PC-3 (cell line): Measurements from ENCODE around the gene ZFPL1. TPM values are rescaled to one million over a fixed set of nuclear protein-coding genes. Genes with fewer than 3 reads are reported as not detected.

Experiments
- ATAC-seq: fragments of 200-7000 bp; cut with Tn5 transposase; 2 replicates; pipeline ENCODE4 v1.9.1; 2020; ENCODE audit warnings: mild to moderate bottlenecking, moderate library complexity
- BruUV-seq: library from RNA; stranded (reverse); fragments of 400-500 nt; replicated peaks from 2 replicates; lab custom pipeline; 2021; lab: Mats Ljungman, UMichigan
- CTCF ChIA-PET: fragments of 300-600 bp; sonication (Branson Sonifier 250); formaldehyde crosslinking; loops from one replicate; lab custom pipeline; 2022; ENCODE audit warnings: antibody characterized with exemption; lab: Charles Lee
- POLR2A ChIA-PET: fragments of 300-600 bp; sonication (Branson Sonifier 250); formaldehyde crosslinking; loops from one replicate; lab custom pipeline; 2022; ENCODE audit warnings: antibody characterized with exemption; ENCODE audit not compliant: unreplicated experiment; lab: Charles Lee
- DNase-seq: peaks from one replicate; pipeline ENCODE4 v3.0.0-alpha.2; 2015
- H2AFZ ChIP-seq: fragments of 300-600 bp; sonication (generic); 2 replicates; pipeline ENCODE4 v1.6.0; 2016; ENCODE audit warnings: antibody characterized with exemption, low read length
- H3F3A ChIP-seq: fragments of 300-600 bp; sonication (generic); one replicate; pipeline ENCODE4 v1.6.0; 2017; ENCODE audit warnings: antibody characterized with exemption, low read length, control low read depth, mild to moderate bottlenecking; ENCODE audit not compliant: unreplicated experiment
- H3K27ac ChIP-seq: fragments of 300-600 bp; sonication (generic); 2 replicates; pipeline ENCODE4 v1.5.1; 2016; ENCODE audit warnings: mild to moderate bottlenecking, low read length
- H3K27me3 ChIP-seq: fragments of 300-600 bp; sonication (generic); 2 replicates; pipeline ENCODE4 v1.6.1; 2016; ENCODE audit warnings: low read length, mixed read lengths
- H3K36me3 ChIP-seq: fragments of 300-600 bp; sonication (generic); 2 replicates; pipeline ENCODE4 v1.6.1; 2016; ENCODE audit warnings: low read depth, mixed run types, low read length, mixed read lengths
- H3K4me1 ChIP-seq: fragments of 300-600 bp; sonication (generic); 2 replicates; pipeline ENCODE4 v1.5.1; 2016; ENCODE audit warnings: low read length; ENCODE audit not compliant: insufficient read depth
- H3K4me2 ChIP-seq: fragments of 300-600 bp; sonication (generic); 2 replicates; pipeline ENCODE4 v1.6.0; 2016; ENCODE audit warnings: low read length
- H3K4me3 ChIP-seq: fragments of 300-600 bp; sonication (generic); 2 replicates; pipeline ENCODE4 v1.5.1; 2016; ENCODE audit warnings: mild to moderate bottlenecking, low read length, mixed read lengths
- H3K79me2 ChIP-seq: fragments of 300-600 bp; sonication (generic); 2 replicates; pipeline ENCODE4 v1.6.1; 2017; ENCODE audit warnings: low read length, mixed read lengths
- H3K9ac ChIP-seq: fragments of 300-600 bp; sonication (generic); 2 replicates; pipeline ENCODE4 v1.6.0; 2016; ENCODE audit warnings: mild to moderate bottlenecking, low read length
- H3K9me2 ChIP-seq: fragments of 300-600 bp; sonication (generic); replicated peaks from 2 replicates; pipeline ENCODE4 v1.6.1; 2016; ENCODE audit warnings: mixed run types, low read length, mixed read lengths
- H3K9me3 ChIP-seq: fragments of 300-600 bp; sonication (generic); 2 replicates; pipeline ENCODE4 v1.6.1; 2016; ENCODE audit warnings: low read length, mixed read lengths
- H4K20me1 ChIP-seq: fragments of 300-600 bp; sonication (generic); 2 replicates; pipeline ENCODE4 v1.6.1; 2016; ENCODE audit warnings: low read length, mixed read lengths
- EZH2 ChIP-seq: fragments of 300-600 bp; sonication (generic); IDR thresholded peaks from one replicate; pipeline ENCODE4 v1.6.1; 2017; ENCODE audit warnings: antibody characterized with exemption, mild to moderate bottlenecking, low read length; ENCODE audit not compliant: unreplicated experiment
- EZH2phosphoT487 ChIP-seq: fragments of 300-600 bp; sonication (generic); IDR thresholded peaks from 2 replicates; pipeline ENCODE4 v1.6.1; 2018; ENCODE audit warnings: mild to moderate bottlenecking, antibody characterized with exemption, low read length, borderline replicate concordance
- intact Hi-C: fragments of 100-400 bp; cut with micrococcal nuclease; formaldehyde crosslinking; loops from 2 replicates; pipeline ENCODE4 v1.9.0; 2023
- total RNA-seq: library from RNA; depleted of rRNA; stranded (reverse); fragments of >200 nt; gene quantifications from 2 replicates; pipeline ENCODE4 v1.2.3, GENCODE V29; 2014
- TF ChIP-seq, protein P1 (sequence below): fragments of 300-600 bp; sonication (generic); conservative IDR thresholded peaks from 2 replicates; pipeline ENCODE4 v1.5.1; 2017; ENCODE audit warnings: antibody characterized with exemption, low read depth, mild to moderate bottlenecking, low read length

ZFPL1 gene
- total RNA-seq, 1 experiment from 2014 or later: 103 TPM

DNA sequence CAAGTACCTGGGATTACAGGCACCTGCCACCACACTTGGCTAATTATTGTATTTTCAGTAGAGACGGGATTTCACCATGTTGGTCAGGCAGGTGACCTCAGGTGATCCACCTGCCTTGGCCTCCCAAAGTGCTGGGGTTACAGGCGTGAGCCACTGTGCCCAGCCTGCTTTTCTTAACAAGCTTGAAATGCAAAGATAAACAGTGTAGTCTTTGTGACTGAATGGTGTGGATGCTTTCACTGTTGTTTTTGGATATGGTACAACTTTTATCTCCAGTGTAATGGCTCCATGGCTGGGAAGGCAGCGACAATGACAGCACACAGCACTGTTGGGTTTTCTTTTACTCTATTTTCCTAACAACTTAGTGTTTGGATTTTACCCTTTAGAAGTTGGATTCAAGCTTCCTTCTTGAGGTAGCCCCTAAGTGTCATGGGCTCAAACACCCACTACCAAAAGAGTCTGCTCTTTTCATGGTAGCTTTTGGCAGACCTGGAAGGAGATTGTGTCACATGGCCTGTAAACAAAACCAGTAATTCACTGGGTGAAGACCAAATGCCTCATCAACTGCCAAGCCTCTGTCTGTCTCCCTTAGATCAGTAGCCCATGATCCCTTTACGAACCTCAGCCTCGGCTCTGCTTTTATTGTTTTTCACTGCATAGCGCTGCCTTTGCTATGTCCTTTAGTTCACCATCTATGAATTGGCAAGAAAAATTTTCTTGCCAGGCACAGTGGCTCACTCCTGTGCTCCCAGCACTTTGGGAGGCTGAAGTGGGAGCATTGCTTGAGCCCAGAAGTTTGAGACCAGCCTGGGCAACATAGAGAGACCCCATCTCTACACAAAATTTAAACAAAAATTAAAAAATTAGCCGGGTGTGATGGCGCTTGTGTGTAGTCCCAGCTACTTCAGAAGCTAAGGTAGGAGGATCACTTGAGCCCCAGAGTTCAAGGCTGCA is 18.4 kb downstream of the ZFPL1 start:
- Histone ChIP-seq H3F3A (no peaks in the 10 kb centered on the region), H2AFZ (no peak overlapping the region), H3K9me2 (no peaks in the 10 kb centered on the region), H3K36me3 (no peaks in the 10 kb centered on the region; the same call in 1 of the 2 replicates), H3K27me3 (no peaks in the 10 kb centered on the region), H3K4me3 (no peak overlapping the region), H3K27ac (no peak overlapping the region), H3K4me1 (0 out of 2 replicates have a peak, but pooled peaks cover 1% of the 10 kb centered on the region), H4K20me1 (no peaks in the 10 kb centered on the region), H3K4me2 (no peak overlapping the region), H3K79me2 (peaks cover 58% of the 10 kb centered on the region), H3K9me3 (no peaks in the 10 kb centered on the region), H3K9ac (no peak overlapping the region)
- DNase-seq (no peak), ATAC-seq (peak; percentile 42; the same call in 1 of the 2 replicates)
- ChIA-PET POLR2A (no interaction called here), CTCF (no interaction called here)
- TF ChIP-seq EZH2: no peak
- TF ChIP-seq, protein P1, sequence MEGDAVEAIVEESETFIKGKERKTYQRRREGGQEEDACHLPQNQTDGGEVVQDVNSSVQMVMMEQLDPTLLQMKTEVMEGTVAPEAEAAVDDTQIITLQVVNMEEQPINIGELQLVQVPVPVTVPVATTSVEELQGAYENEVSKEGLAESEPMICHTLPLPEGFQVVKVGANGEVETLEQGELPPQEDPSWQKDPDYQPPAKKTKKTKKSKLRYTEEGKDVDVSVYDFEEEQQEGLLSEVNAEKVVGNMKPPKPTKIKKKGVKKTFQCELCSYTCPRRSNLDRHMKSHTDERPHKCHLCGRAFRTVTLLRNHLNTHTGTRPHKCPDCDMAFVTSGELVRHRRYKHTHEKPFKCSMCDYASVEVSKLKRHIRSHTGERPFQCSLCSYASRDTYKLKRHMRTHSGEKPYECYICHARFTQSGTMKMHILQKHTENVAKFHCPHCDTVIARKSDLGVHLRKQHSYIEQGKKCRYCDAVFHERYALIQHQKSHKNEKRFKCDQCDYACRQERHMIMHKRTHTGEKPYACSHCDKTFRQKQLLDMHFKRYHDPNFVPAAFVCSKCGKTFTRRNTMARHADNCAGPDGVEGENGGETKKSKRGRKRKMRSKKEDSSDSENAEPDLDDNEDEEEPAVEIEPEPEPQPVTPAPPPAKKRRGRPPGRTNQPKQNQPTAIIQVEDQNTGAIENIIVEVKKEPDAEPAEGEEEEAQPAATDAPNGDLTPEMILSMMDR: no peak
- TF ChIP-seq EZH2phosphoT487: no peak
- intact Hi-C loops: no loop called here
- BruUV-seq: no TSS peak

GRCh38 chr11:65103476-65103875 is 19.5 kb downstream of the ZFPL1 start:
- no peak overlapping the region for H2AFZ ChIP-seq
- no peak for ATAC-seq
- H3K36me3 ChIP-seq: no peaks in the 10 kb centered on the region; the same call in 1 of the 2 replicates
- H3K27ac ChIP-seq: no peak overlapping the region
- H4K20me1 ChIP-seq: no peaks in the 10 kb centered on the region
- BruUV-seq: no TSS peak
- H3K4me2 ChIP-seq: no peak overlapping the region
- intact Hi-C loops: no loop called here
- ChIA-PET POLR2A (no interaction called here), CTCF (interaction anchor here (0.7 kb wide), 1 partner anchor 9 kb away, joined by 4 read pairs; no protein-coding TSS in a partner anchor)
- H3K9me3 ChIP-seq: no peaks in the 10 kb centered on the region
- no peak overlapping the region for H3K9ac ChIP-seq
- TF ChIP-seq, protein P1: no peak
- TF ChIP-seq EZH2 (no peak), EZH2phosphoT487 (no peak)
- no peaks in the 10 kb centered on the region for H3F3A ChIP-seq
- peaks cover 47% of the 10 kb centered on the region for H3K79me2 ChIP-seq
- DNase-seq: no peak
- H3K9me2 ChIP-seq: no peaks in the 10 kb centered on the region
- H3K4me1 ChIP-seq: no peaks in the 10 kb centered on the region
- H3K4me3 ChIP-seq: no peak overlapping the region
- no peaks in the 10 kb centered on the region for H3K27me3 ChIP-seq

DNA sequence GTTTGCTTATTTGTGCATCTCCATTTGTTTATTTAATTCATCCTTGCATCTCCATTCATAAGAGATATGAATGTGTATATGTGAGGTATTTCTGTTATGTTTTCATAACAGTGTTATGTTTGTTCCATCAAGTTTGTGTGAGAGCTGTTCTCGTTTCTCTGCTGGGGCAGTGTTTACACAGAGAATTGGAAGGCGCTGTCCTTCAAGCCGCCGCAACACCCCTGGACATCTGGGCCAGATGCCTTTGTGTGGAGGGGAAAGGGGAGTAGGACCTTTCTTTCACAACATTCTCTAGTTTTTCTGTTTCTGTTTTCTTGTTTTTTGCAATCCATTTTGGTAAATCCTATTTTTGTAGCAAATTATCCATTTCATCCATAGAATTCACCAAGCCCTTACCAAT is 20.6 kb downstream of the ZFPL1 start:
- Histone ChIP-seq H4K20me1 (no peaks in the 10 kb centered on the region), H3K27ac (no peak overlapping the region), H3K9me2 (no peaks in the 10 kb centered on the region), H3K36me3 (no peaks in the 10 kb centered on the region), H3K79me2 (peaks cover 36% of the 10 kb centered on the region), H3K27me3 (no peaks in the 10 kb centered on the region), H3K4me3 (no peak overlapping the region), H3K4me1 (no peaks in the 10 kb centered on the region), H3F3A (no peaks in the 10 kb centered on the region), H3K9ac (no peak overlapping the region), H3K4me2 (no peak overlapping the region), H2AFZ (no peak overlapping the region), H3K9me3 (no peaks in the 10 kb centered on the region)
- intact Hi-C loops: no loop called here
- no peak for ATAC-seq
- CTCF ChIA-PET: no interaction called here
- no peak for DNase-seq
- no TSS peak for BruUV-seq
- POLR2A ChIA-PET: no interaction called here
- TF ChIP-seq, protein P1: no peak
- no peak for TF ChIP-seq EZH2phosphoT487
- no peak for TF ChIP-seq EZH2
